GM18511 (cell line): ENCODE results near the gene COL4A1.

ENCODE experiments used
- ATAC-seq: cut with Tn5 transposase; IDR thresholded peaks from one replicate; pipeline ENCODE4 v1.9.1; 2021; ENCODE audit warnings: mild to moderate bottlenecking, moderate library complexity; ENCODE audit not compliant: unreplicated experiment

COL4A1 gene

GRCh38 chr13:110310541-110311442, 3.8 kb upstream of the COL4A1 start:
- ATAC-seq: no peak

- no peak for ATAC-seq
These were observed 2.9 kb upstream of the COL4A1 start for GRCh38 chr13:110309661-110310524.

GRCh38 chr13:110308656-110309359, 1.9 kb upstream of the COL4A1 start:
- ATAC-seq: no peak

- no peak for ATAC-seq
These were observed 1.1 kb upstream of the COL4A1 start for GRCh38 chr13:110307767-110308655.

- no peak for ATAC-seq
These were observed 507 bp downstream of the COL4A1 start for GRCh38 chr13:110306340-110306959.

GRCh38 chr13:110305949-110306339, 1.0 kb downstream of the COL4A1 start:
- no peak for ATAC-seq

- ATAC-seq: no peak
These were observed 1.4 kb downstream of the COL4A1 start for GRCh38 chr13:110305544-110305943.

GRCh38 chr13:110305001-110305400, 2.0 kb downstream of the COL4A1 start:
- ATAC-seq: no peak

- no peak for ATAC-seq
These were observed 2.7 kb downstream of the COL4A1 start for GRCh38 chr13:110304256-110304655.

GRCh38 chr13:110303644-110304043, 3.3 kb downstream of the COL4A1 start:
- ATAC-seq: no peak

GRCh38 chr13:110302997-110303396, 4.0 kb downstream of the COL4A1 start:
- ATAC-seq: no peak

- ATAC-seq: no peak
These were observed 5.1 kb downstream of the COL4A1 start for GRCh38 chr13:110301606-110302553.

- ATAC-seq: no peak
These were observed 5.9 kb downstream of the COL4A1 start for GRCh38 chr13:110301083-110301482.

GRCh38 chr13:110300090-110300815, 6.7 kb downstream of the COL4A1 start:
- no peak for ATAC-seq

- no peak for ATAC-seq
These were observed 7.6 kb downstream of the COL4A1 start for GRCh38 chr13:110299283-110299840.

- peak; percentile 70 for ATAC-seq
These were observed 8.3 kb downstream of the COL4A1 start for GRCh38 chr13:110298505-110299282.
